ENCODE measurements around the gene TYR. TPM values are rescaled to one million over a fixed set of nuclear protein-coding genes. Genes with fewer than 3 reads are reported as not detected.

Gene TYR
- total RNA-seq, result not detected

- Histone ChIP-seq H3K27ac (no peak within 1 kb of the TSS), H3K4me1 (peaks cover 0 to 11% (median 0%) of the 10 kb centered on the region in 3 donors), H3K36me3 (no peaks in the 10 kb centered on the region), H3K4me3 (no peak within 1 kb of the TSS), H3K27me3 (no peaks in the 10 kb centered on the region), H3K9me3 (no peaks in the 10 kb centered on the region)
- no peak for ATAC-seq
- TF ChIP-seq POLR2AphosphoS5 (IDR thresholded peaks at IDR 0.05) (no peak), CTCF (IDR thresholded peaks at IDR 0.05) (no peak), POLR2A (IDR thresholded peaks at IDR 0.05) (no peak), EP300 (IDR thresholded peaks at IDR 0.05) (no peak)
- WGBS, 2 donors (ENCODE audit: low coverage in 1 of 2), result 78 to 86% methylated on average over 3 of the region's 8 CpGs
These were observed at the start of gene TYR for GRCh38 chr11:89177691-89178231. Gene TYR, plus strand, starts transcription at chr11:89177875. Its CDS starts 79 bp downstream, at chr11:89177954.

- H3K27me3 ChIP-seq, result no peaks in the 10 kb centered on the region
- TF ChIP-seq POLR2AphosphoS5 (IDR thresholded peaks at IDR 0.05), result no peak
- no peak for TF ChIP-seq POLR2A (IDR thresholded peaks at IDR 0.05)
- TF ChIP-seq CTCF (IDR thresholded peaks at IDR 0.05), result no peak
- no peak for TF ChIP-seq EP300 (IDR thresholded peaks at IDR 0.05)
- no peaks in the 10 kb centered on the region for H3K9me3 ChIP-seq
- H3K4me3 ChIP-seq, result no peak overlapping the region
- no peaks in the 10 kb centered on the region for H3K4me1 ChIP-seq
- H3K36me3 ChIP-seq, result no peaks in the 10 kb centered on the region
- H3K27ac ChIP-seq, result no peak overlapping the region
- no peak for ATAC-seq
These were observed 41.1 kb upstream of the TYR start for GRCh38 chr11:89136606-89137005.

GRCh38 chr11:89147229-89147628 lies 30.4 kb upstream of the TYR start:
- no peak overlapping the region for H3K27ac ChIP-seq
- H3K27me3 ChIP-seq, result no peaks in the 10 kb centered on the region
- no peak overlapping the region for H3K4me3 ChIP-seq
- no peak for ATAC-seq
- no peaks in the 10 kb centered on the region for H3K9me3 ChIP-seq
- TF ChIP-seq CTCF (IDR thresholded peaks at IDR 0.05) (no peak), POLR2A (IDR thresholded peaks at IDR 0.05) (no peak), EP300 (IDR thresholded peaks at IDR 0.05) (no peak), POLR2AphosphoS5 (IDR thresholded peaks at IDR 0.05) (no peak)
- H3K36me3 ChIP-seq, result no peaks in the 10 kb centered on the region
- no peaks in the 10 kb centered on the region for H3K4me1 ChIP-seq
- WGBS, 2 donors (ENCODE audit: low coverage in 1 of 2), result 33 to 56% methylated on average over 1 of the region's 1 CpG

- 89 to 94% methylated on average over 4 of the region's 4 CpGs for WGBS, 2 donors (ENCODE audit: low coverage in 1 of 2)
These were observed 17.7 kb upstream of the TYR start for GRCh38 chr11:89159974-89160373.

More at GRCh38 chr11:89159974-89160373, 17.7 kb upstream of the TYR start:
- no peak for ATAC-seq
- TF ChIP-seq EP300 (IDR thresholded peaks at IDR 0.05), result no peak
- no peak for TF ChIP-seq POLR2AphosphoS5 (IDR thresholded peaks at IDR 0.05)
- TF ChIP-seq POLR2A (IDR thresholded peaks at IDR 0.05), result no peak
- TF ChIP-seq CTCF (IDR thresholded peaks at IDR 0.05), result no peak
- no peaks in the 10 kb centered on the region for H3K9me3 ChIP-seq
- H3K36me3 ChIP-seq, result no peaks in the 10 kb centered on the region
- H3K27ac ChIP-seq, result no peak overlapping the region
- H3K27me3 ChIP-seq, result no peaks in the 10 kb centered on the region
- no peaks in the 10 kb centered on the region for H3K4me1 ChIP-seq
- no peak overlapping the region for H3K4me3 ChIP-seq
